NCI-H460 (cell line): ENCODE data around the gene CARNS1. TPM values are rescaled to one million over a fixed set of nuclear protein-coding genes. Genes with fewer than 3 reads are reported as not detected.

Experiments used
- DNase-seq: peaks from one replicate; pipeline ENCODE4 v3.0.0-alpha.2; 2016; ENCODE audit warnings: low read depth; ENCODE audit errors: extremely low read depth
- total RNA-seq: library from RNA; depleted of rRNA; stranded (reverse); fragments of >200 nt; shearing (Covaris generic); gene quantifications from 2 replicates; pipeline ENCODE4 v1.2.3, GENCODE V29; 2014

Gene CARNS1
- total RNA-seq, 1 experiment from 2014 or later: 0.12 TPM

- DNase-seq: no peak
Measured at GRCh38 chr11:67440229-67441097, 25.0 kb downstream of the CARNS1 start.

- DNase-seq: no peak
Measured at GRCh38 chr11:67441098-67441563, 25.7 kb downstream of the CARNS1 start.

- DNase-seq: no peak
Measured at GRCh38 chr11:67441731-67442351, 26.4 kb downstream of the CARNS1 start.

- DNase-seq: no peak
Measured at GRCh38 chr11:67442504-67443404, 27.3 kb downstream of the CARNS1 start.

GRCh38 chr11:67445515-67445914 is 30.0 kb downstream of the CARNS1 start:
- DNase-seq: no peak

- DNase-seq: no peak
Measured at GRCh38 chr11:67448220-67448609, 32.7 kb downstream of the CARNS1 start.

GRCh38 chr11:67449116-67449844 is 33.8 kb downstream of the CARNS1 start:
- DNase-seq: no peak

- no peak for DNase-seq
Measured at GRCh38 chr11:67450796-67451657, 35.5 kb downstream of the CARNS1 start.

GRCh38 chr11:67451658-67451976 is 36.1 kb downstream of the CARNS1 start:
- no peak for DNase-seq

- DNase-seq: no peak
Measured at GRCh38 chr11:67452141-67452952, 36.9 kb downstream of the CARNS1 start, which contains the start of gene GPR152. TSS of gene GPR152 (minus strand) at chr11:67452729. CDS start at chr11:67452724, 5 bp downstream.

GRCh38 chr11:67453816-67454732 is 38.6 kb downstream of the CARNS1 start:
- no peak for DNase-seq

GRCh38 chr11:67455054-67455453 is 39.6 kb downstream of the CARNS1 start, which contains the start of gene CABP4:
TSS of gene CABP4 (plus strand) at chr11:67455354. CDS start at chr11:67455424, 70 bp downstream.
- DNase-seq: no peak

- DNase-seq: no peak
Measured at GRCh38 chr11:67456068-67456705, 40.7 kb downstream of the CARNS1 start.

- DNase-seq: no peak
Measured at GRCh38 chr11:67457453-67457852, 42.0 kb downstream of the CARNS1 start.

- no peak for DNase-seq
Measured at GRCh38 chr11:67458266-67458665, 42.8 kb downstream of the CARNS1 start.

GRCh38 chr11:67463186-67463585 is 47.7 kb downstream of the CARNS1 start:
- DNase-seq: no peak
